GM18519 (cell line): Measurements from ENCODE around the gene PKDREJ.

Experiments used
- ATAC-seq: cut with Tn5 transposase; IDR thresholded peaks from one replicate; pipeline ENCODE4 v1.9.1; 2021; ENCODE audit warnings: mild to moderate bottlenecking, moderate library complexity; ENCODE audit not compliant: unreplicated experiment, low FRiP score

Gene PKDREJ

DNA sequence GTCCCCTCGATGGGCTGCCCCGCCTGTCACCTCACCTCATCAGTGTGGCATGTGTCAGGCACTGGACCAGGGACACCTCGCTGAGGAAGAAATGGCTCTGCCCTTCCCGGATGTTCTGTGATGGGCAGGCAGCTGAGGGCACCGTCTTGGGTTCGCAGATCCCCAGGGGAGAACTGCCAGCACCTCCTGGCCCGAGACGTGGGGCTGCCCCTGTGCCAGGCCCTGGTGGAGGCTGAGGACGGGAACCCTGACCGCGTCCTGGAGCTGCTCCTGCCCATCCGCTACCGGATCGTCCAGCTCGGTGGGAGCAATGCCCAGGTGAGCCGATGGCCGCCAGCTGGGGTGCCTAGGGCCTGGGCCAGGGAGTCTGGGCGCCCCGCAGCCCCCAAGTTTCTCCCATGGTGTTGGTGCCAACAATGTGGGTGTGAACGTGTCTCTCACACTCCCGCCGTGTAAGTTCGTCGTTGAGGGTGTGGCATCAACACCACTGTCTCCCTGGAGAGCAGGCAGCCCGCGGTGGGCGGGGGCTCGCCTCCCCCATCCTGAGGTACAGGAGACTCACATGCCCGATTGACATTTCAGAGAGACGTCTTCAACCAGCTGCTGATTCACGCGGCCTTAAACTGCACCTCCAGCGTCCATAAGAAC is 26.2 kb upstream of the PKDREJ start:
- no peak for ATAC-seq

DNA sequence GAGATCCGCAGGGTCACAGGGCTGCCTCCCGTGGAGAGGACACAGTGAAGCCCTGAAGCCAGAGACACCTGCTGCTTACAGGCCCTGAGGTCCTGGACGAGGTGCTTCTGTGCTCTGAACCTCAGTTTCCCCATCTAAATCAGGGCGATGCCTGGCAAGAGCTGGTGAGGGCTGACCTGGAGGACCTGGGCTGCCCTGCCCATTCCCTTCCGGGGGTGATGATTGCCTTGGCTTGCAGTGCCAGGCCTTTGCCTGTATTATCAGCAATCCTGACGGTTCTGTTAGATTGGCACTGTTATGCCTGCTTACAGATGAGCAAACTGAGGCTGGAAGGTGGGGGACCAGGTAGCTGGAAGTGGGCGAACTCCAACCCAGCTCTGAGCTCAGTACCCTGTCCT is 25.7 kb upstream of the PKDREJ start:
- ATAC-seq, result no peak

DNA sequence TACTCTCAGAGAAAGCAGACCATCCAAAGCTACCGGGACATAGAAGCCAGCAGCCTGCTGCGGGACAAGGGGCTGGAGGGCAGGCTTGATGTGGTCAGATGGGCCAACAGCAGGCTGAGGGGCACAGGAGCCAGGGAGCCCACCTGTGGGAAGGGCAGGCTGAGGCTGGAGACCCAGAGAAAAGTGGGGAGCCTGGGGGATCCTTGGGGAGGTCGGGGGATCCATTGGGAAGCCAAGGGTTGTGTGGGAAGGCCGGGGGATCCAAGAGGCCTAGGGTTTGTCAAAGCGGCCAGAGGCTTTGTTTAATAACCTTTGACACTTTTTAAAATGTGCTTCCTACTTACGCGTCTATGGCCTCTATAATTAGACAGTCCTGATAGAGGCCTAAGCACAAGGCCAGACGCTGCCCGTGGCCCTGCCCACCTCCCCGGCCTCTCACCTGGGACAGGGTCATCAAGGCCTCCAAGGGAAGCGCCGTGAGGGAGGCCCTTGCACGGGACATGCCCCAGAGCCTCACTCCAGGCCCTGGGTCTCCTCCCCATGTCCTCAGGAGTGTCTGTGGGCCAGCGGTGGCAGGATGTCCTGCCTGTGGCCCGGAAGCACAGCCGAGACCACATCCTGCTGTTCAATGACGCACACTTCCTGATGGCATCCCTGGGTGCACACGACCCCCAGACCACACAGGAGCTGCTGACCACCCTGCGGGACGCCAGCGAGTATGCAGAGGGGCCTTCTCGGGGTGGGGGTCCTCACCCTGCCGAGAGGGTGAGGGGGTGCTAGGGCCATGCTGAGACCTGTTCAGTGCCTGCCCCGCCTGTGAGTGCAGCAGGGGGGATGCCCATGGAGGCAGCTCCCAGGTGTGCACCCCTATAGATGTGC is 25.0 kb upstream of the PKDREJ start:
- ATAC-seq, result no peak

DNA sequence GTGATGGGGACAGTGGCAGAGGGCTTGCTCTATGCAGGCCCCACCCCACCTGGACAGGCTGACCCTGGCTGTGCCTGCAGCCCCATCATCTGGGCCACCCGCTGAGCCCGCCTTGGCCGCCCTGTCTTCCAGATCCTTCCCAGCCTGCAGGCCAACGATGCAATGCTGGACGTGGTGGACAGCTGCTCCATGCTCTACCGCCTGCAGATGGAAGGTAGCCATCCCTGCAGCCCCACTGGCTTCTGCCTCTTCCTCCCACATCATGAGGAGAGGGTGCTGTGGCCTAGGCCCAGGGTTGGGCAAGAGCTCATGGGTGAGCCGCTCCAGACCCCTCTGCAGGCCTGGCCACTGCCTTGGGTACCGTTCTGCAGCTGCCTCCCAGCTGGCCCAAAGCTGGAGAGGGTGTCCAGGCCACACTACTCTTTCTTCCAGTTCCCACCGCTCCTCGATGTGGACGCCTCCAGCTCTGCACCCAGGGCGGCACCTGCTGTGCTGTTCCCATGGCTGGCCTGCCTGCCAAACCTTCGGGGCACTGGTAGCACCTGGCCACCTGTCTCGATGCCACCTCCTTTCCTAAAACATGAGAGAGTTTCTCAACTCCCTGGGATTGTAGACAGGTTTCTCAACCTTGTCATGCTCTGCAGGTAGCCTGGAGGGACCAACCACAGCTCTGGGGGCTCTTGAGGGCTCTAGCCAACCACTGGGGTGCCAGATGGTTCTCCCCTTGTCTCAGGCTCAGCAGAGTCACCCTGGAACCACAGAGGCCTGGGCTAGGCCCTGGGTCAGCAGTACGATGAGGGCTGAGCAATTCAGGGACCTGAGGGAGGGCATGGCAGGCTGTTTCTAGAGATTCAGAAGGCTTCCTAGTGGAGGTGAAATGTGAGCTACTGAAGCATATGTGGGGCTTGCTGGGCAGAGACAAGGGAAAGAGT is 24.1 kb upstream of the PKDREJ start:
- no peak for ATAC-seq

DNA sequence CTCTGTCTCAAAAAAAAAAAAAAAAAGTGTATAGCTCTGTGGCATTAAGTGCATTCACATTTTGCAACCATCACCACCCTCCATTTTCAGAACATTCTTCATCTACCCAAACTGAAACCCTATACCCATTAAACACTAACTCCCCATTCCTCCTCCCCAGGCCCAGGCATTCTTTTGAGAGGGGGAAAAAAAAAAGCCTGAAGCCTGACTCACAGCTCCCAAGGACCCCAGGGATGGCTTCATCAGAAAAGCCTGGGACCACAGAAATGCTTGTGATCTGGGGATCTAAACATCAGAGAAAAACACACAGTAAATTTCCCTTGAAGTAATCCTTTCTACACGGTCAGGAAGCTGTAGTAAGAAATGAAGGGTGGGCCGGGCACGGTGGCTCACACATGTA is 22.9 kb upstream of the PKDREJ start:
- no peak for ATAC-seq

DNA sequence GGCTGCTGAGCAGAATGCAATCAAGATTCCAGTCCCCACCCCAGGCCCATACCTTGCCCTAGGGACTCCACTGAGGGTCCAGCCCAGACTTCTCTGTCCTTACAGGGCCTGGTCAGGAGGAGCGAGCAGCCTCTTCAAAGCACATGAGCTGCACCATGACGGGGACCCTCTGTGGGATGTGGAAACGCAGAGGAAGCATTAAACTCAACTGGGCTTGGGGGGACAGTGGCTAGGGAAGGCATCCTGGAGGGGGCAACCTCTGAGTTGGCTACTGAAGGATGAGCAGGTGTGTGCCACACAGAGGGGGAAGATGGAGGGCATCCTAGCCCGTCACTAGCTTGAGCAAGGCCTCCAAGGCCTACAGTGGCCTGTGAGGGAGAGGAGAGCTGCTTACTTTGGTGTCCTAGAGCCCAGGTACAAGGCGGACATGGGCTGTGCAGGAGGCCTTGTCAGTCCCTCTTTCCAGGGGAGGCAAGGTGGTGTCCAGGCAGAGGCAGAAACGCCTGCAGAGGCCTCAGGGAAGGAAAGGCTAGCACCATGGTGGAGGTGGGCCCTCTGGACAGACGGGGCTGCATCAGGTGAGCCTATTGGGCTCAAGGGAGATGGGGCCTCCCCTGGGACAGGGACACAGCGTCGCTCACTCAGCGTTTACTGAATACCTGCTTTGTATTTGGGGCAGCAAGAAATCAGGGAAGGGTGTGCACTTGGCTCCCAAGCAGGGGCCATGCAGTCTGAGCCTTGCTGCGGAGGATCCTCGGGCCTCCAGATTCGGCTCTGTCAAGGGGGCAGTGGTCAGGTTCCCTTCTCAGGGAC is 18.9 kb upstream of the PKDREJ start:
- ATAC-seq, result no peak

DNA sequence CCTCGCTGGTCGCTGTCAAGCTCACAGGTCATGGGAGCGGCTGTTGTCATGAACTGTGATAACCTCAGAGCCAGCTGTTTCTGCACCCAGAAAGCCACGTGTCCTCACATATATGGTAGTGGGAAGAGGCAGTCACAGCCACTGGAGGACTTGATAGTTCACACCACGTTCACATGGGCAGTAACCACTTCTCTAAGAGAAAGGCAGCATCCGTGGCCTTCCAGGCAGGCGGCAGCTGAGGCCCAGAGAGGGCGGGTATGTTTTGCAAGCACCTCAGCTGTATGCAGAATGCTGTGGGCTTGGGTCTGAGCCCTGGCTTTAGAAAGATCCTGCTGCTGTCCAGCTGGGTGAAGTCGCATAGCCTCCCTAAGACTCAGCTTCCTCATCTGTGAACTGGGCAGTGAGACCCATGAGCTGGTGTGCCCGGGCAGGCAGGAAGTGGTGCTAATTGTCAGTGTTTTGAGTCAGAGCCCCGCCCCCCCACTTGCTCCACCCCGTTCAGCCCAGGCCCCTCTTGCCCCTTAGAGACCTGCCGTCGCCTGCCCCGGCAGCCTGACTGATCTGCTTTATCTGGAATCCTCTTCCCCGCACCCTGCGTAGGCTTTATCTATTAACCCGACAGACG is 18.0 kb upstream of the PKDREJ start:
- ATAC-seq, result no peak

DNA sequence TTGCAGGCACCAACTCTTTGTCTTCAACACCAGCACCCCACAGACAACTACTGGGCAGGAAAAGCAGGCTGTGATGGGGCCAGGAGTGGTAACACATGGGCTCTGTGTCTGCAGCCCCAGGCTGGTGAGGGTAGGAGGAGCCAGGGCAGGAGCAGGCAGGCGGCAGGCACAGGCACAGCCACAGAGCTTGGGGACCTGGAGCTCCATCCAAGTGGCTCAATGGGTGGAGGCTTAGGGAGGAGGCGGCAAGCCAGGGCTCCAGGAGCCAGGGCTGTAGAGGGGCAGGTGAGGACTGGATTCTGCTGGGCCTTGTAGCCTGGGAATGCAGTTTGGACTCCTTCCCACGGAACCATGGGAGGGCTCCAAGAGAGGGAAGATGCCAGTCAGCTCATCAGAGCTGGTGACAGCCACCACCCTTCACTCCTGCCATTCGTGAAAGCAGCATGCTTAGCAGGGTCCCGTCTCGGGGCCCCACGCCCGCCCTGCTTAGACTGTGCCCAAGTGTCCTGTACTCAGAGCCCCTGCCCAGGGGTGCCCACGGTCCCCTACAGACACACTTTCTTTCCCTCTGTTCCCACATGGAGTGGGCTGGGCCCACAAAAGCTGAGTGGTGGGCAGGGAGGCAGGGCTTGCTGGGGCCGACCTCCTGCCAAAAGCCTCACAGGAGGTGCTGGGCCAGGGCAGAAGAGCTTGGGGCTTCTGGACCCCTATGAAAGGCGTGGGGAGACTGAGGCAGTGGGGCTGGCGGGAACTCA is 17.1 kb upstream of the PKDREJ start:
- ATAC-seq, result no peak

DNA sequence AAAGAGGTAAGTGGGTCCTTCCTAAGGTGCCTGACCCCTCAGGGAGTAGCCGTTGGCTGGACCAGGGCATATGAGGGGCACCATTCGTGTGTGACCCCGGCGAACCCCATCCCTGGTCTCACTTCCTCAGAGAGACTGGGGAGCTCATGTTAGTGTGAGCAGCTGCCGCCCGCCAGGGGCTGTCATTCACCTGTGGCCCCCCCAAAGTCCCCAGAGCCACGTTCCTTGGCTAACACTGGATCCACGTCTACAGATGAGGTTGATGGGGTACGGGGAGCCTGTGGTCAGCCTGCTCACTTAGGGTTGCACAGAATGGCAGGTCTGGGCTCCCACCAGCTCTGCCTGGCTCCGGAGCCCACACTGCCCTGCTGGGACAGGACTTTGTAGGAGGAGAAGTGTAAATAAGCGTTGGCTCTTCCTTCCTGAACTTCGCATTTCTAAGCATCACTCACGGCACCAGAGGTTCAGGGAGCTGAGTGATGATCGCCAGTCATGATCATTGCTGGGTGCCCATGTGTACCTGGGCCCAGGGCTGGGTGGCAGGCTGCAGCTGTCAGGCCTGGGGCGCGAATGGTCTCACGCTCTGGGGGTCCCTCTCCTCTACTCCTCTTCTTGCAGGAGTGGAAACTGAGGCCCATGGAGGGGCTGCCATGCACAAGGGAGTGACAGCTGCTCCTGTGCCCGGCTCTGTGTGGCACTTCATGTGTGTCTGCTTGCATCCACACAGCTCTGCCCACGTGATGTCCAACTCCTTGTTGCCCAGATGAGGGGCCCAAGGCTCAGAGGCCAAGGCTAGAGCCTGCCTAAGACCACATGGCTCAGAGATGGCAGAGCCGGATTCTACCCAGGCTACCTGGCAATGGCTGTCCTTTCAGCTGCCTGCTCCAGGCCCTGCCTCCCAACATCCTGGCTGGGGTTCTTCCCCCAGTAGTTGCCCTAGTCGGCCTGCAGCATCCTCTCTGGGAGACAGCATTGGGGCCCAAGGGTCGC is 15.8 kb upstream of the PKDREJ start:
- ATAC-seq, result no peak

DNA sequence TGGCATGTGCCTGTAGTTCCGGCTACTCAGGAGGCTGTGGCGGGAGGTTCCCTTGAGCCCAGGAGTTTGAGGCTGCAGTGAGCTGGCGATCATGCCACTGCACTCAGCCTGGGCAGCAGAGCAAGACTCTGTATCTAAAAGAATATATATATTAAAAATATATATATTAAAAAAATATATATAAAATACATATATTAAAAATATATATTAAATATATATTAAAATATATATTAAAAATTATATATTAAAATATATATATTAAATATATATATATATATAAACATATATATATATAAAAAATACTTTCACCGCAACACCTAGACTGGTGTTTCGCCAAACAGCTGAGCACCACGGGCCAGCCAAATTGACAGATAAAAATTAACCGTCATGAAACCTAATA is 13.4 kb upstream of the PKDREJ start:
- no peak for ATAC-seq

DNA sequence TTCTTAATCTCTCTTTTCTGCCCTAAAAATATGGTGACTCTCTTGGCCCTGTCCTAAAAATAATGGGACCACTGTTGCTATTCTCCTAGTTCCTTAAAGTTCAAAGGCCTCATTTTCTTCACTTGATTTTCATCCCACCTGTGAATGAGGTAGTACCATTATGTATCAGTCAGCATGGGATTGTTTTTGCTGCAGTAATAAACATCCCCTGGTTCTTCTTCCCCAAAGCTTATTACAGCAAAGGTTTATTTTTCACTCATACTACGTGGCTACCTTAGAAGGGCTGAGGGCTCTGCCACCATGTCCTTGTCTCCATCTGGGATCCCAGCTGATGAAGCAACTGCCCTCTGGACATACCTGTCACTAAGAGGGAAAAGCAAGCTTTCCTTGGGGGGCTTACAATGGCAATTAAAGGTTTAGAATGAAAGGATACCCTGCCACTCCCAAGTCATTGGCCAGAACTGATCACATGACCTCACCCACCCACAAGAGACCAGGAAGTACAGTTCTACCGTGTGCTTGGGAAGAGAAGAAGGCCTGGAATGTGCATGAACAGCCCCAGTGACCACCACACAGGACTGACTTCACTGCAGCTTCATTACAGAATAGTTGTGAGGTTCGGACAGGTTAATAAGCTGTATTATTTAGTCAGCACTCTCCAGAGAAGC is 12.4 kb upstream of the PKDREJ start:
- ATAC-seq, result no peak

DNA sequence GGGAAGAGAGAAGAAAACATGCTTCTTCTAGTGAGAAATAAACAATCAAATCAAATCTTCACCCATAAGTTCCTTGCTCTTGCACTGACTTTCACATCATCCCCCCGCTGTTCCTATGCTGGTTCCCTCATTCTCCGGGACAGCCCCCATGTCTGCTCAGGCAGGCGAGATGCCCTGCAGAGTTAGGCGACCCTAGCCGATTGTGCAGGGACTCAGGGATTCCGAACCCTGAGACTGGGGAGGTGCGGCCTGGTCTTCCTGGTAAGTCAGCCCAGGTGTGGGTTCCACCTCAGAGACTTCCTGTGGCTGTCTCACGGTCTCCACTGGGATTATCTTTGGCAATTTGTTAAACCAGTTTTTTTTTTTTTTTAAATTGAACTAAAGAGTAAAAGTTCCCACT is 11.2 kb upstream of the PKDREJ start:
- ATAC-seq, result no peak

DNA sequence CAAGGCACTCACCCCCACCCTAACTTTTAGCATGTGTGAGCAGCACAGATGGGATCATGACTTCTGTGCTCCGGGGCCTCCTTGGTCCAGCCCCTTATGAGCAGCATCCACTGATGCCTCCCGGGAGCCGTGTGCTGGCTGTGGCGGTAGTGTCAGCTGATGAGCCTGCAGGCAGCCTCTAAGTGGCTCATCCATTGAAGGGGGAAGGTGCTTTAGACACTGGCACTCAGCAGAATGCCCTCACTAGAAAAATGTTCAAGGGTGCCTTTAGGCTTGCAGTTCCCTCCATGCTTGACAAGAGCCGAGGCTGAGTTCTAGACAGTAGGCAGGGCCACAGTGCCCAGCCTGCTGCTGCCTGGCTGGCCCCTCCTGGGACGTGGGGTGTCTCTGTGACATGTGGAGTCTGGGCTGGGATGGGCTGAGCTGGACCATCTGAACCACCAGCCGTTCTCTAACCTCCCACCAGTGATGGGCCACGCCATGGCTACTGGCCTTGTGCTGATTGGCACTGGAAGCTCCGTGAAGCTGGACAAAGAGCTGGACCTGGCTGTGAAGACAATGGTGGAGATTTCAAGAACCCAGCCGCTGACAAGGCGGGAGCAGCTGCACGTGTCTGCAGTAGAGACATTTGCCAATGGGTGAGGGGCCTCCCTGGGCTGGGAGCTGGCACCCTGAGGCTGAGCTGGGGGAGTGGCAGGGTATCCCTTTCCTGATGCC is 10.4 kb upstream of the PKDREJ start:
- no peak for ATAC-seq

DNA sequence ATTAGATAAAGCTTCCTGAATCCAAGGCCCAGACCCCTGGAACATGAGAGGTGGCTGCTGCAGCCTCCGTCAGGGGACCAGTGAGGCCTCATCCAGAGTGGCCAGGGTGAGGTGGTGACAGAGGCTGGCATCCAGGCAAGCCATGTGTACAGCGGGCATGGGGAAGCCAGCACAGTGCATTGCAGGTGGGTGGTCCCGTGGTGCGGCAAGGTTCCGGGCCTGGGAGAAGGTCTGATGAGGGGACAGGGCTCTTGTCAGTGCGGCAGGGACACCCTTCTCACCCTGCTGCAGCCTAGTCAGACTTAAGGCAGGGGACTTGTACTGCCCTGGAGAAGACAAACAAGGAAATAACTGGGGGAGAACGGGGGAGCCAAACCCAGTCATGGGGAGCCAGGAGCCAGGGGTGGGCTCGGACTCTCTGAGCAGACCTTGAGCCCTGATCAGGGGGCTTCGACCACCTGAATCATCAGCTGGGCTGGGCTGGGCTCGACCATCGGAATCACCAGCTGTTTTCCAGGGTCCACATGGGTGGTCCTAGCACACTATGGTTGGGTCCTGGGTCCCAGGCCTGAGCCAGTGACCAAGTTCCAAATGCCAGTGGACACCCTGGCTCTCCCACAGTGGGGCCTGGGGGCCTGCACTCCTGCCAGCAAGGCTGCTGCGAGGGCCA is 9.8 kb upstream of the PKDREJ start:
- ATAC-seq, result no peak

DNA sequence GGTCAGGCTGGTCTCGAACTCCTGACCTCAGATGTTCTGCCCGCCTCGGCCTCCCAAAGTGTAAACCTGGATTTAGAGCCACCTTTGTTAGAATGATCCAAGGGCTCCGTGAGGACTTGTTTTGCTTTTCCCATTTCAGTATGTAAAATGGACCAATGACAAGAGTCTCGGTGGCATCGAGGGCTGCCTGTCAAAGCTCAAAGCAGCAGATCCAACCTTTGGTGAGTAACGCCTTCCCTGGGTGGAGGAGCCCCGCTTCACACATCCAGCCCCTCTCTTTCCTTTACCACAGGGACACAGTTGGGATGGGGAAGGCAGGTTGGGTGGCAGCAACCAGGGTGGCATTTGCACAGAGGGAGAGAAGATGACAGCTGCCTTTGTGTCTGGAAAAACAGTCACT is 9.1 kb upstream of the PKDREJ start:
- no peak for ATAC-seq

DNA sequence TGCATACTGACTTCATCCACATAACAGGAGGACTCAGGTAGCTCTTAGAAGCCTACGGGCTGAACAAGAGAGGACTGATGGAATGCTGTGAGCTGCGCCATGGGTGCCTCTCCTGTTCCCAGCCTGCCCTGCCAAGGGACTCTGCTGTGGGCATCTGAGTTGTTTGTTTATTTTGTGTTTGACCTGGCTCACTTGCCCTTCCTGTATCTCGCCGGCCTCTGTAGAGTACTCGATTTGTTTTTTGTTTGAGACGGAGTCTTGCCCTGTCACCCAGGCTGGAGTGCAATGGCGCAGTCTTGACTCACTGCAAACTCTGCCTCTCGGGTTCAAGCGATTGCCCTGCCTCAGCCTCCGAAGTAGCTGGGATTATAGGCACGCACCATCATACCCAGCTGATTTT is 6.4 kb upstream of the PKDREJ start:
- no peak for ATAC-seq
